ENCODE data around the gene POU6F2. TPM values are rescaled to one million over a fixed set of nuclear protein-coding genes. Genes with fewer than 3 reads are reported as not detected.

Gene POU6F2
- total and polyA plus RNA-seq, 2 donors (not counting 1 experiment from before 2014, with no cell fraction given) = under 0.01 TPM; not detected in 1

DNA sequence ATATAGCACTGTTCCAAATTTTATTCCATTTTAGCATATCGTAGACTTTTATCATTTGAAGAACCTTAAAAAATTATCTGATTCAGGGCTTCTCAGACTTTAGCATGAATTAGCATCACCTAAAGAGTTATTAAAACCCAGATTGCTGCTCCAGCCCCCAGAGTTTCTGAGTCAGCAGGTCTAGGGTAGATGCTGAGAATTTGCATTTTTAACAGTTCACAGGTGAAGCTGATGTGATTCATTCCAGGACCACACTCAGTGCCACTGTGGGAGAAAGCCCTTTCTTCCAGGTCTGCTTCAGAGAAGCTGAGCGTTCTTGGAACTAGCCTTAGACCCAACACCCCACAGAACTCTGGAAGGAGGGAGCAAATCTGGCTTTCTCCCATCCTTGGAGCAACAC is 414.4 kb downstream of the POU6F2 start:
- no peak for DNase-seq (ENCODE audit: low read depth in 2 of 2)
- Histone ChIP-seq H3K9me3 (ENCODE audit: control insufficient read depth, insufficient read depth, low read depth, low read length) (no peaks in the 10 kb centered on the region), H3K4me2 (ENCODE audit: extremely low read depth, insufficient read depth, low read length) (no peak overlapping the region), H3K79me2 (ENCODE audit: control insufficient read depth, insufficient read depth, low read length) (no peaks in the 10 kb centered on the region), H3K9ac (ENCODE audit: insufficient read depth, low read length) (no peak overlapping the region), H2AFZ (ENCODE audit: low read length) (no peak overlapping the region), H3K4me3 (replicated peaks in 1 of 4; ENCODE audit: control extremely low read depth in 1 of 4, insufficient read depth in 1 of 4, low read depth in 3 of 4, low read length in 4 of 4) (no peak overlapping the region), H3K27me3 (ENCODE audit: control insufficient read depth, insufficient read depth, low read length) (no peaks in the 10 kb centered on the region), H4K20me1 (ENCODE audit: control insufficient read depth, extremely low read depth, insufficient read depth, low read length) (no peaks in the 10 kb centered on the region), H3K27ac (ENCODE audit: insufficient read depth, low read length) (no peak overlapping the region), H3K4me1 (ENCODE audit: control insufficient read depth, extremely low read depth, insufficient read depth, low read length) (no peaks in the 10 kb centered on the region), H3K36me3 (ENCODE audit: control insufficient read depth, insufficient read depth, low read length) (no peaks in the 10 kb centered on the region)
- no peak for TF ChIP-seq CTCF (conservative IDR thresholded peaks at IDR 0.05 in 1 of 2, IDR thresholded peaks at IDR 0.05 in 1 of 2; ENCODE audit: low read depth in 1 of 2, low read length in 2 of 2)
- TF ChIP-seq EZH2 (IDR thresholded peaks at IDR 0.05; ENCODE audit: low read length, missing control alignments) = no peak

GRCh38 chr7:39394105-39394680 is 416.5 kb downstream of the POU6F2 start:
- H3K9me3 ChIP-seq (ENCODE audit: control insufficient read depth, insufficient read depth, low read depth, low read length) = no peaks in the 10 kb centered on the region
- H3K27me3 ChIP-seq (ENCODE audit: control insufficient read depth, insufficient read depth, low read length) = no peaks in the 10 kb centered on the region
- no peaks in the 10 kb centered on the region for H3K79me2 ChIP-seq (ENCODE audit: control insufficient read depth, insufficient read depth, low read length)
- no peak overlapping the region for H3K27ac ChIP-seq (ENCODE audit: insufficient read depth, low read length)
- no peak overlapping the region for H3K4me2 ChIP-seq (ENCODE audit: extremely low read depth, insufficient read depth, low read length)
- no peaks in the 10 kb centered on the region for H3K4me1 ChIP-seq (ENCODE audit: control insufficient read depth, extremely low read depth, insufficient read depth, low read length)
- H2AFZ ChIP-seq (ENCODE audit: low read length) = no peak overlapping the region
- no peak overlapping the region for H3K9ac ChIP-seq (ENCODE audit: insufficient read depth, low read length)
- H3K4me3 ChIP-seq (replicated peaks in 1 of 4; ENCODE audit: control extremely low read depth in 1 of 4, insufficient read depth in 1 of 4, low read depth in 3 of 4, low read length in 4 of 4) = no peak overlapping the region
- no peaks in the 10 kb centered on the region for H4K20me1 ChIP-seq (ENCODE audit: control insufficient read depth, extremely low read depth, insufficient read depth, low read length)
- no peak for TF ChIP-seq CTCF (conservative IDR thresholded peaks at IDR 0.05 in 1 of 2, IDR thresholded peaks at IDR 0.05 in 1 of 2; ENCODE audit: low read depth in 1 of 2, low read length in 2 of 2)
- no peak for TF ChIP-seq EZH2 (IDR thresholded peaks at IDR 0.05; ENCODE audit: low read length, missing control alignments)
- DNase-seq (ENCODE audit: low read depth in 2 of 2) = no peak
- H3K36me3 ChIP-seq (ENCODE audit: control insufficient read depth, insufficient read depth, low read length) = no peaks in the 10 kb centered on the region

GRCh38 chr7:39399458-39399857 is 421.7 kb downstream of the POU6F2 start:
- Histone ChIP-seq H2AFZ (ENCODE audit: low read length) (no peak overlapping the region), H3K36me3 (ENCODE audit: control insufficient read depth, insufficient read depth, low read length) (no peaks in the 10 kb centered on the region), H3K4me3 (replicated peaks in 1 of 4; ENCODE audit: control extremely low read depth in 1 of 4, insufficient read depth in 1 of 4, low read depth in 3 of 4, low read length in 4 of 4) (no peak overlapping the region), H3K9me3 (ENCODE audit: control insufficient read depth, insufficient read depth, low read depth, low read length) (no peaks in the 10 kb centered on the region), H3K27ac (ENCODE audit: insufficient read depth, low read length) (no peak overlapping the region), H3K4me2 (ENCODE audit: extremely low read depth, insufficient read depth, low read length) (no peak overlapping the region), H3K4me1 (ENCODE audit: control insufficient read depth, extremely low read depth, insufficient read depth, low read length) (no peaks in the 10 kb centered on the region), H3K27me3 (ENCODE audit: control insufficient read depth, insufficient read depth, low read length) (peaks cover 2% of the 10 kb centered on the region), H3K79me2 (ENCODE audit: control insufficient read depth, insufficient read depth, low read length) (no peaks in the 10 kb centered on the region), H3K9ac (ENCODE audit: insufficient read depth, low read length) (no peak overlapping the region), H4K20me1 (ENCODE audit: control insufficient read depth, extremely low read depth, insufficient read depth, low read length) (no peaks in the 10 kb centered on the region)
- TF ChIP-seq EZH2 (IDR thresholded peaks at IDR 0.05; ENCODE audit: low read length, missing control alignments) (no peak), CTCF (conservative IDR thresholded peaks at IDR 0.05 in 1 of 2, IDR thresholded peaks at IDR 0.05 in 1 of 2; ENCODE audit: low read depth in 1 of 2, low read length in 2 of 2) (no peak)
- DNase-seq (ENCODE audit: low read depth in 2 of 2) = no peak

All from fibroblast of lung (primary cell).